Stimulated activated CD8-positive, alpha-beta memory T cell treated with anti-CD3 and anti-CD28 coated beads, Interleukin-7, amount 100 ng/mL, for 1 hour (primary cell): ENCODE data around the gene F8A2.
"Not testable (repeated sequence)": the region's sequence is repeated elsewhere in the genome, so short reads cannot be mapped to it uniquely, and the experiment has no call there.

ENCODE experiments used
- DNase-seq, 2 donors: peaks; one replicate each; pipeline ENCODE4 v3.0.0-alpha.2; 2020; ENCODE audit warnings: low read depth in 2 of 2

The F8A2 gene

DNA sequence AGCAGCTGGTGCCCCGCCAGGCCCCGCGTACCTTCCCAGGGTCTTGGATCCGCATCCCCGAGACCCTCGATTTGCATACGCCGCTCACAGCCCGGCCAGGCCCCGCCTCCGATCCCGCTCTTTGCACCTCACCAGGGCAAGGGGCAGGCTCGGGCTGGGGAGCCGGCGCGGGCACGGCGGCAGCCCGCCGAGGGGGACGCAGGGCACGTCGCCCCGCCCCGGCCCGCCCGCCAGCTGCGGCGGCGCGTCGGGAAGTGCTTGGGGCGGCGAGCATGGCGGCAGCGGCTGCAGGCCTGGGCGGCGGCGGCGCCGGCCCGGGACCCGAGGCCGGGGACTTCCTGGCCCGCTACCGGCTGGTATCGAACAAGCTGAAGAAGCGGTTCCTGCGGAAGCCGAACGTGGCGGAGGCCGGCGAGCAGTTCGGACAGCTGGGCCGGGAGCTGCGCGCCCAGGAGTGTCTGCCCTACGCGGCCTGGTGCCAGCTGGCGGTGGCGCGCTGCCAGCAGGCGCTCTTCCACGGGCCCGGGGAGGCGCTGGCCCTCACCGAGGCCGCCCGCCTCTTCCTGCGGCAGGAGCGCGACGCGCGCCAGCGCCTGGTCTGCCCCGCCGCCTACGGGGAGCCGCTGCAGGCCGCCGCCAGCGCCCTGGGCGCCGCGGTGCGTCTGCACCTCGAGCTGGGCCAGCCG, at the start of gene F8A2:
Gene F8A2 (plus strand): TSS at position 253 of the 686 bp plus-strand sequence. CDS start 20 bp downstream, at position 273.
- not testable (repeated sequence) for DNase-seq

DNA sequence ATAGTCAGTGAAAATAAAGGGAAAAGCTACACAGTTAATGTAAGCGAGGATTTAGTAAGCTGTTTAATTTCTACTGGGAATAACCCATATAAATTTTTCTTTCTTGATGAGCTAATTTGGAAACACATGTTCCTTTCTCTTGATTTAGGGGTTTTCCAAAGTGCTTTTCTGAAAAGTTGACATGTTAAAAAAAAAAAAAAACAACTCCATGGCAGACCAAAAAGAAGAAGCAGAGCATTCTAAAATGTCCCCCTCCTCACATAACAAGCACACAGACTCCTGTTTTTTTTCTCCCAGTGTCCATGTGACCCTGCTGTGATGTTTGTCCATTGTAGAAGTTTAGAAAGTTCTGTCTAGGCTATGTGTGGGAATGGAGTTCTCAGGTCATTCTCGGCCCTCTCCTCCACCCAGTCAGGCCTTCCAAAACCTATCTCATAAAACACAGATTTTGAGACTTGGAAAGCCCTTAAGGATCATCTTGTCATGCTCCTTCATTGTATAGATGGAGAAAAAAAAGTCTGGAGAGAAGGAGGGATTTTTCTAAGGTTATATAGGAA, 48.3 kb upstream of the F8A2 start:
- no peak for DNase-seq

DNA sequence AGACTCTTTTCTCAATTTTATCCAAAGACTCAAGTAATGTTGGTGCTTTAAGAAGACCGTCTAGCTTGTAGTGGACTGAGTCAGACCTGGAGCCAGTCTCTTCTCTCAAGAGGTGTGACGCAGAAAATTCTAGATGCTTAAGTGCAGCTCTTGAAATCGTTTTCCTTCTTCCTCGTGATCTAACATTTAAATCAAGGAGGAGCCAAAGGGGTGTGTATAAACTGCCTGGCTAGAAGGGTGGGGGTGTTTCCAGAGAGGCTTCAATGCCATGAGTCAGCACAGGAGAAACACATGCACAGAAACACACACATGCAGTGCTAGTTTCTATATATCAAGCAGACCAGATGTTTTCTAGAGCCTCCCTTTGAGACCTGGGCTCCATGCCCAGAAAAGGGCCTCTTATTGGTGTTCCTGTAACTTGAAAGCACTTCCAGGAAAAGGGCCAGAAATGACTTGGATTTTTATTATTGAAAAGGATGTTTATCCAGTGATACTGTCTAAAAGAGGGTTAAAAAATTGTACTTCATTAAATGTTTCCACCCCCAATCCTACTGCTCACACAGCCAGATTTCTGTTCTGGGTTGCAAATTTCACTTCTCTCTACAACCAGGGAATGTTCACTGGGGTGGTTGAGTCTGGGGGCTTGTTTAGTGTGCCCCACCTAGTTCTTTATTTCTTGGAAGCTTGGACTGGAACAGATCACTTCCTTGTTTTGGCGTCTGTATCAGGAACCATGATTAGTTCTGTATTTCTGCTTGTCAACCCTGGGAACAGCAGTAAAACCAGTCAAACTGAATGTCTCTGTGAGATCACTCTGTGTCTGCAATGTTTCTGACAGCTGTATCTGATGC, 47.2 kb upstream of the F8A2 start, which contains the start of gene CLIC2:
Gene CLIC2 (minus strand): TSS at position 129 of the 851 bp plus-strand sequence. CDS start 187 bp downstream, outside the sequence.
- DNase-seq: no peak

DNA sequence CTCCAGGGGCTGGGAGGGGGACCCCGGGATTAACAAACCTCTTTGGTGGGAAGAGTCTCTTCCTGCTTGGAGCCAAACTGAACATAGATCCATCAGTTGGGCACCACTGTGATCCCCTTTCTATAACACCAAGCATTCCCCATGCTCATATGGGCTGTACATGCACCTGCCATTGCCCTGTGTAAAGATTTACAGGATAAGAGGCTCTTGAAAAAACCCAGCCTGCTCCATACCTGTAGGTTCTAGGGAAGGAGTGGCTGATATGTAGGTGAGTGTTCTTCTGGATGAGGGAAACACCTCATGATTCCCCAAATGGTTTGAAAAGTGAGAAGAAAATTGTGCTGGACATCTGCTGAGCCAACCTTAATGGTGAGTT, 46.6 kb upstream of the F8A2 start:
- DNase-seq: not testable (repeated sequence)

DNA sequence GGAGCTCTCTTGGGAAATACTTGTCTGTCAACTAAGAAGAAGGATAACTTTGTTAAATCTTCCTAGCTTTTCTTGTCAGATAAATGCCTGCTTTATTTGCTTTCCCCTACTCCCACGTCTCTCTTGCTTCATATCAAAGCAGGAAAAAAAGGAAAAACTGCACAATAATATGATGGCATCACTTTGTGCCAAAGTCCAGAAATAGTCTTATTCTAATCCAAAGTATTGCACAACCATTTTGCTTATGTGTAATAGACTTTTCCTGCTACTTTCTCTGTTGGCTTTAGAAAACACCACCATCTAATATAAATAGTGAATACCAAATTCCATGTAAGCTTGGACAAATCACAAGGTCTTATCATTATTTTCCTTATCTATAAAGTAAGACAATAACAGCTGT, 36.2 kb upstream of the F8A2 start:
- DNase-seq: not testable (repeated sequence)

DNA sequence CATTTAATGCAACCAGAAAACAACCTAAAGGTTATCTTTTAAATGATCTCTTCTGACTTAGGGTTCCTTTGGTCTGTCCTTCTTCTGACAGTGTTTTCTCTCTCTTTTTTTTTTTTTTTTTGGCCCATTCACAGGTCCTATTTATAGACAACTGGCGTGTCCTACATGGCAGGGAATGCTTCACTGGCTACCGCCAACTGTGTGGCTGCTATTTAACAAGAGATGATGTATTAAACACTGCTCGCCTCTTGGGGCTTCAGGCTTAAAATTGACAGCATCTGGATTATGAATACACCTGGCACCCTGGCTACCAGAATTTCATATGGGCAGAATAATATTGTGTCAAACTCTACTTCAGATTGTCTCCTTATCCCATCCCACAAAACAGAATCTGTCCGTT, 32.4 kb upstream of the F8A2 start:
- DNase-seq: not testable (repeated sequence)

DNA sequence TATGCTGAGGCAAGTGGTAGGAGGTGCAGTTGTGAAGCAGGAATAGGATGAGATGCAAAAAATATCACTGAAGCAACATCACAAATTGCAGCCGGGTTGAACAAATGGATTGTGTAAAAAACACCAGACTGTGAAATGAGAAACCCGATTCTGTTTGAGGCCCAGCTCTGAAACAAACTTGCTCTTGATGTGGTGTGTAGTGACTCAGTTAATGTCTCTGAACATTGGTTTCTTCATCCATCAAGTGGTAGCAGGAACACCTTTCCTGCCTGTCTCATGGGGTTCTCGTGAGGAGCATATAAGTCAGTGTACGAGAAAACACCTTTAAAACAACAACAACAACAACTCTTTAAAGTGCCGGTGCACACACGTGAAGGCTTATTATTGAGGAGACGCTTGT, 18.2 kb upstream of the F8A2 start:
- not testable (repeated sequence) for DNase-seq

DNA sequence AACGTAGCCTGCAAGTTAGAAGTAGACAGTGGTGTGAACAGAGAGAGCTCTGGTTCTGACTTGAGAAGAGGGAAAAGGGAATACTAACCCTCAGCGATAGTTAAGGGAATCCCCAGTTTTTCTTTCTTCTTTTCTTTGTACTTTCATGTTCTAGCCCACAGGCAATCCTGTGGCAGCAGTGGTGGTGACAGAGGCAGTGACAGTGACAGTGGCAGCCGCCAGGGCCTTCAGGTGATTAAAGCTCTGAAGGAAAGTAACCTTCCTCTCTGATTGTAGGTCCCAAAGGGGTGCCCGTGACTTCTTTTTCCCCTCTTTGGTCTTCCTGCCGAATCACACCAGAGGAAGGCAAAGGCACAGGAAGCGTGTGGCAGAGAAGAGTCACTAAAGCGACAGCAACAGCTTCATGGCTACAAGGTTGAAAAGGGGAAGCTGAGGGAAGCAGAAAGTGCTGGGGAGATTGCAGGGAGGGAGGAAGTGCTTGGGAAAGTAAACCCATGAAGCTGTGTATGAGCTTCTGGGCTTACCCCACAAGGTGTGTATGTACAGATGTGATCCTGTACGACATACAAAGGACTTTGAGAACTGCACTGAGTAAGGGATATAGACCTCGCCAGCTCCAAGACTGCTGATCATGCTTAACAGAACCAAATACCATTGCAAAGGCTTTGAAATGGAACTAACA, 8.0 kb upstream of the F8A2 start:
- DNase-seq: not testable (repeated sequence)

DNA sequence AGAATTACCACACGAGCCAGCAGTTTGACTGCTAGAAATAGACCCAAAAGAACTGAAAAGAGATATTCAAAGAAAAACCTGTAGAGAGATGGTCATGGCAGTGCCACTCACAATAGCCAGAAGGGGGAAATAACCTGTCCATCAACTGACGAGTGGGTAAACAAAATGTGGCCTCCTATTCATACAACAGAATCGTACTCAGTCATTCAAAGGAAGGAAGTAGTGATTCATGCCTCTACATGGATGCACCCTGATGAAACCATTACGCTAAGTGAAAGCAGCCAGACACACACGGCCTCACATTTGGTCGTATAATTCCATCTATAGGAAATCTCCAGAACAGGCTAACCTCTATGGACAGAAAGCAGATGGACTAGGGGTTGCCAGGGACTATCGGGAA, 2.1 kb upstream of the F8A2 start:
- DNase-seq: not testable (repeated sequence)

DNA sequence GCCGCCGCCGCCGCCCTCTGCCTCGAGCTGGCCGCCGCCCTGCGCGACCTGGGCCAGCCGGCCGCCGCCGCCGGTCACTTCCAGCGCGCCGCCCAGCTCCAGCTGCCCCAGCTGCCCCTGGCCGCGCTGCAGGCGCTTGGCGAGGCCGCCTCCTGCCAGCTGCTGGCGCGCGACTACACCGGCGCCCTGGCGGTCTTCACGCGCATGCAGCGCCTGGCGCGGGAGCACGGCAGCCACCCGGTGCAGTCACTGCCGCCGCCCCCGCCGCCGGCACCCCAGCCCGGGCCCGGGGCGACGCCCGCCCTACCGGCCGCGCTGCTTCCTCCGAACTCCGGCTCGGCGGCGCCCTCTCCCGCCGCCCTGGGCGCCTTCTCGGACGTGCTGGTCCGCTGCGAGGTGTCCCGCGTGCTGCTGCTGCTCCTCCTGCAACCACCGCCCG, 653 bp downstream of the F8A2 start:
- DNase-seq: not testable (repeated sequence)

DNA sequence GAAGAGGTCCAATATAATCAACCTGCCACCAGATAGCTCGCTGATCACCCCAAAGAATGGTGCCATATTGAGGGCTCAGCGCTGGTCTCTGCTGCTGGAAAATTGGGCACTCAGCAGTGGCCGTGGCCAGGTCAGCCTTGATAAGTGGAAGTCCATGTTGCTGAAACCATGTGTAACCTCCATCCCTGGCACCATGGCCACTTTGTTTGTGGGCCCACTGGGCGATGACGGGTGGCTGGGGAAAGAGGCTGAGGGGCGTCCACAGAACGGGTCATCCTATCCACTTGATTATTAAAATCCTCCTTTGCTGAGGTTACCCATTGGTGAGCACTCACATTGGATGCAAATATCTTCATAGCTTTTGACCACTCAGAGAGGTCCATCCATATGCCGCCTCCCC, 7.7 kb downstream of the F8A2 start:
- no peak for DNase-seq

DNA sequence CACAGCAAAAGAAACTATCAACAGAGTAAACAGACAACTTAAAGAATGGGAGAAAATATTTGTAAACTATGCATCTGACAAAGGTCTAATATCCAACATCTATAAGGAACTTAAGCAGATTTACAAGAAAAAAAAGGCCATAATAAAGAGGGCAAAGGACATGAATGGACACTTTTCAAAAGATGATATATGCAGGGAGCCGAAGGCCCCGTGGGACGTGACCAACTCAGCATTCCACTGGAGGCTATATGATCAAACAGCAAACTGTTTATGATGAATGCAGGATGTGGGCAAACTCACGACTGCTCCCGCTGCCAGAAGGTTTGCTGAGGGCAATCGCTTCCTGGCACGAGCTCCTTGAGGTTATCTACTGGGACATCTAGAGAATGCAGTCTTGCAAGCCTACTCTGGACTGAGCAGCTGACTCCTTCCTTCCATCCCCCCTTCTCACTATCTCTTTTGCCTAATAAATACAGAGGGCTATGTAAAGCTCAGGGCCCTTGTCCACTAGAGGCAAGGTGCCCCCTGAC, 12.9 kb downstream of the F8A2 start:
- not testable (repeated sequence) for DNase-seq

DNA sequence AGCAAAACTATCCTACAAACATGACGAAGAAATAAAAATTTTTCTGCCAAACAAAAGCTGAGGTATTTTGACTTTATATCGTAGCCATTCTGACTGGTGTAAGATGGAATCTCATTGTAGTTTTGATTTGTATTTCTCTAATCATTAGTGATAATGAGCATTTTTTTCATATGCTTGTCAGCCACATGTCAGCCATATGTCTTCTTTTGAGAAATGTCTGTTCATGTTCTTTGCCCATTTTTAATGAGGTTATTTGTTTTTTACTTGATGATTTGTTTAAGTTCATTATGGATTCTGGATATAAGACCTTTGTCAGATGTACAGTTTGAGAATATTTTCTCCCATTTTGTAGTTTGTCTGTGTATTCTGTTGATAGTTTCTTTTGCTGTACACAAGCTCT, 24.5 kb downstream of the F8A2 start:
- DNase-seq: no peak

DNA sequence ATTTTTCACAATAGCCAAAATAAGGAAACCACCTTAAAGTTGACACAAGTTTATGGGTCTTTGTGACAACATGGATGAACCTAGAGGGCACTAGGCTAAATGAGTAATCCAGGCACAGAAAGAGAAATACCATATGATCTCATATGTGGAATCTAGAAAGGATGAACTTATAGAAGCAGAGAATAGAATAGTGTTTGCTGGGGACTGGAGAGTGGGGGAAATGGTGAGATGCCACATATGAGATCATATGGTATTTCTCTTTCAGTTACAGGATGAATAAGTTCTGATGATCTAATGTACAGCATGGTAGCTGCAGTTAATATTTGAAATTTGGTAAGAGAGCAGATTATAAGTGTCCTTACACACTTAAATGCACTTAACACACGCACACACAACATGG, 35.9 kb downstream of the F8A2 start:
- DNase-seq: no peak
